B cell (primary cell): ENCODE results near the gene BMPR1A. TPM values are rescaled to one million over a fixed set of nuclear protein-coding genes. Genes with fewer than 3 reads are reported as not detected.
A peak's percentile ranks its signal among the peaks of the same experiment; 100 is the strongest.

Source experiments
- ATAC-seq: fragments of 200-7000 bp; cut with Tn5 transposase; one replicate; pipeline ENCODE4 v1.10.0; 2021; ENCODE audit warnings: low read depth, mild to moderate bottlenecking, moderate number of reproducible peaks, moderate library complexity
- CTCF ChIA-PET: fragments of 350-600 bp; sonication (Branson Sonifier 250); formaldehyde crosslinking; loops from one replicate; lab custom pipeline; 2021; ENCODE audit warnings: antibody characterized with exemption, inconsistent platforms; lab: Charles Lee
- POLR2A ChIA-PET: fragments of 350-600 bp; sonication (Branson Sonifier 250); formaldehyde crosslinking; loops from one replicate; lab custom pipeline; 2021; ENCODE audit warnings: antibody characterized with exemption; lab: Charles Lee
- DNase-seq: peaks from one replicate; pipeline ENCODE4 v3.0.0; 2013
- H2AFZ ChIP-seq: 2 replicates; pipeline ENCODE4 v1.6.1; 2012; ENCODE audit warnings: mild to moderate bottlenecking, low read depth, low read length; ENCODE audit not compliant: insufficient read depth, poor library complexity, severe bottlenecking
- H3K27ac ChIP-seq, 2 donors: 1 replicate in 1 of 2; 2 replicates in 1 of 2; pipeline ENCODE4 v1.5.1; 2012 to 2013; ENCODE audit warnings: low read length in 2 of 2, mild to moderate bottlenecking in 2 of 2, moderate library complexity in 1 of 2
- H3K27me3 ChIP-seq, 4 experiments: fragments of 200-600 bp in 1 of 4; sonication (generic) in 1 of 4; replicated peaks in 1 of 4; 1 replicate in 2 of 4; 2 replicates in 2 of 4; pipeline versions ENCODE4 v1.6.1 to v1.7.0; 2013 to 2016; ENCODE audit warnings: low read length in 3 of 4, mild to moderate bottlenecking in 2 of 4, mixed read lengths in 1 of 4, moderate library complexity in 1 of 4; ENCODE audit not compliant: insufficient read depth in 4 of 4, control insufficient read depth in 3 of 4; ENCODE audit errors: control extremely low read depth in 1 of 4
- H3K36me3 ChIP-seq, 2 experiments: replicated peaks in 1 of 2; 1 replicate in 1 of 2; 2 replicates in 1 of 2; pipeline versions ENCODE4 v1.6.1 to v1.7.1; 2013; ENCODE audit warnings: low read length in 1 of 2; ENCODE audit not compliant: insufficient read depth in 2 of 2, control insufficient read depth in 1 of 2; ENCODE audit errors: control extremely low read depth in 1 of 2, extremely low read depth in 1 of 2
- H3K4me1 ChIP-seq, 2 donors: fragments of 200-600 bp in 1 of 2; sonication (generic) in 1 of 2; 1 replicate in 1 of 2; 2 replicates in 1 of 2; pipeline versions ENCODE4 v1.5.1 to v1.6.1; 2013 to 2017; ENCODE audit warnings: low read length in 2 of 2; ENCODE audit not compliant: control insufficient read depth in 2 of 2, insufficient read depth in 2 of 2
- H3K4me2 ChIP-seq: replicated peaks from 2 replicates; pipeline ENCODE3; 2012; ENCODE audit warnings: mild to moderate bottlenecking, low read depth, low read length; ENCODE audit not compliant: poor library complexity, severe bottlenecking
- H3K4me3 ChIP-seq, 5 experiments: fragments of 200-600 bp in 1 of 5; sonication (generic) in 1 of 5; 1 replicate in 3 of 5; 2 replicates in 2 of 5; pipeline versions ENCODE4 v1.5.1 to v1.7.0; 2011 to 2016; ENCODE audit warnings: low read length in 4 of 5, mild to moderate bottlenecking in 4 of 5, low read depth in 2 of 5, control low read depth in 1 of 5, moderate library complexity in 1 of 5; ENCODE audit not compliant: insufficient read depth in 1 of 5; ENCODE audit errors: control extremely low read depth in 1 of 5, extremely low read depth in 1 of 5
- H3K79me2 ChIP-seq: fragments of 200-600 bp; sonication (generic); one replicate; pipeline ENCODE4 v1.6.0; 2016; ENCODE audit warnings: low read length; ENCODE audit not compliant: control insufficient read depth, insufficient read depth
- H3K9ac ChIP-seq: fragments of 200-600 bp; sonication (generic); 2 replicates; pipeline ENCODE4 v1.6.1; 2017; ENCODE audit warnings: mild to moderate bottlenecking, low read length, moderate library complexity
- H3K9me3 ChIP-seq, 3 donors: one replicate each; pipeline versions ENCODE4 v1.6.1 to v1.7.1; 2013; ENCODE audit warnings: low read length in 2 of 3; ENCODE audit not compliant: control insufficient read depth in 2 of 3, insufficient read depth in 1 of 3; ENCODE audit errors: control extremely low read depth in 1 of 3
- H4K20me1 ChIP-seq: 2 replicates; pipeline ENCODE4 v1.6.0; 2012; ENCODE audit warnings: mild to moderate bottlenecking, low read length; ENCODE audit not compliant: insufficient read depth, control insufficient read depth, poor library complexity, severe bottlenecking
- H3K27ac Mint-ChIP-seq: one replicate; pipeline ENCODE4 v1.8.0; 2021; ENCODE audit warnings: mixed read lengths
- H3K27me3 Mint-ChIP-seq: one replicate; pipeline ENCODE4 v1.8.0; 2021; ENCODE audit warnings: mixed read lengths
- H3K4me1 Mint-ChIP-seq: one replicate; pipeline ENCODE4 v1.8.0; 2021; ENCODE audit warnings: mixed read lengths
- H3K4me3 Mint-ChIP-seq: one replicate; pipeline ENCODE4 v1.8.0; 2021; ENCODE audit warnings: mixed read lengths
- H3K9me3 Mint-ChIP-seq: one replicate; pipeline ENCODE4 v1.8.0; 2022; ENCODE audit warnings: mixed read lengths; ENCODE audit not compliant: insufficient read depth
- CTCF ChIP-seq: fragments of 200-600 bp; IDR thresholded peaks from one replicate; pipeline ENCODE4 v1.8.0; 2022; ENCODE audit warnings: antibody characterized with exemption, mild to moderate bottlenecking
- EZH2 ChIP-seq: IDR thresholded peaks from 2 replicates; pipeline ENCODE4 v1.6.1; 2012; ENCODE audit warnings: borderline replicate concordance, low read depth, mild to moderate bottlenecking, moderate library complexity, low read length; ENCODE audit not compliant: insufficient read depth, poor library complexity, severe bottlenecking
- WGBS: methylation state at CpG from one replicate; pipeline ENCODE4 v1.1.5; 2013; ENCODE audit warnings: missing lambda C conversion rate; ENCODE audit not compliant: insufficient coverage; 5-methylcytosine and 5-hydroxymethylcytosine counted together
- intact Hi-C: fragments of 100-400 bp; cut with micrococcal nuclease; formaldehyde crosslinking; loops from one replicate; pipeline ENCODE4 v1.10.0; 2022
- polyA minus RNA-seq: library from RNA; depleted of rRNA, polyadenylated mRNA; stranded (reverse); fragments of >200 nt; gene quantifications from 2 replicates; pipeline ENCODE4 v1.2.3, GENCODE V29; 2012
- polyA plus RNA-seq: library from polyadenylated mRNA; depleted of rRNA; stranded (reverse); fragments of >200 nt; gene quantifications from 2 replicates; pipeline ENCODE4 v1.2.3, GENCODE V29; 2012
- total RNA-seq, 2 donors: library from RNA; stranded (reverse); fragments of 120-200 nt in 1 of 2; gene quantifications; 1 replicate in 1 of 2; 2 replicates in 1 of 2; pipeline versions ENCODE4 v1.2.3 to v1.2.4, GENCODE V29; 2013 to 2022

Gene BMPR1A
- total RNA-seq, result 15.1 and 15.9 TPM in 2 replicates
- total RNA-seq (2013), result 8.7 TPM
- polyA plus RNA-seq, result 1.5 and 1.9 TPM in 2 replicates
- polyA minus RNA-seq, result 2.4 and 5.1 TPM in 2 replicates

- no peaks in the 10 kb centered on the region for H3K36me3 ChIP-seq
- CTCF ChIA-PET, result interaction anchor here (0.8 to 1.1 kb wide), 3 partner anchors 44 to 63 kb away, joined by 3 to 4 read pairs (median 4); no protein-coding TSS in a partner anchor
- no peaks in the 10 kb centered on the region for H3K9me3 Mint-ChIP-seq
- DNase-seq (no peak), ATAC-seq (peak; percentile 5)
- peaks cover 37 to 39% of the 10 kb centered on the region in 2 donors for H3K4me1 ChIP-seq
- peak within 1 kb of the TSS; percentile 83 for H3K27ac Mint-ChIP-seq
- no peak within 1 kb of the TSS for H3K27ac ChIP-seq
- H3K27me3 Mint-ChIP-seq, result peaks cover 31% of the 10 kb centered on the region
- H3K4me2 ChIP-seq, result peak within 1 kb of the TSS; percentile 95
- POLR2A ChIA-PET, result no interaction called here
- intact Hi-C loops, result loop anchor here (1.0 to 5.0 kb wide), 4 partner anchors 45 to 354 kb away; partner anchors contain the start of gene WAPL
- H3K27me3 ChIP-seq, result peaks cover 3 to 30% (median 24%) of the 10 kb centered on the region in 4 experiments
- no peak for TF ChIP-seq CTCF
- no peak for TF ChIP-seq EZH2
- H3K4me3 ChIP-seq, result peak within 1 kb of the TSS; percentile 28 to 81 (median 71)
- H3K4me3 Mint-ChIP-seq, result peak within 1 kb of the TSS; percentile 94
- H3K9me3 ChIP-seq, result no peaks in the 10 kb centered on the region
- peak within 1 kb of the TSS; percentile 78 for H3K9ac ChIP-seq
- under 1% methylated on average over 66 of the region's 85 CpGs for WGBS
- peaks cover 10% of the 10 kb centered on the region for H3K79me2 ChIP-seq
- peaks cover 44% of the 10 kb centered on the region for H3K4me1 Mint-ChIP-seq
- H4K20me1 ChIP-seq, result no peaks in the 10 kb centered on the region
- peak within 1 kb of the TSS; percentile 93 for H2AFZ ChIP-seq
These were observed at the start of gene BMPR1A for GRCh38 chr10:86756511-86757112. Gene BMPR1A, plus strand, starts transcription at chr10:86756619. Its CDS starts 119,400 bp downstream, at chr10:86876019.

GRCh38 chr10:86706977-86707376 lies 49.4 kb upstream of the BMPR1A start:
- H3K9me3 Mint-ChIP-seq, result no peaks in the 10 kb centered on the region
- H3K27ac ChIP-seq, result no peak overlapping the region
- TF ChIP-seq EZH2, result no peak
- no peak for TF ChIP-seq CTCF
- H2AFZ ChIP-seq, result no peak overlapping the region
- no peaks in the 10 kb centered on the region for H3K36me3 ChIP-seq
- no peaks in the 10 kb centered on the region for H4K20me1 ChIP-seq
- H3K4me3 ChIP-seq, result no peak overlapping the region
- no CpG with 5 or more reads among the region's 1 CpG for WGBS
- no peak overlapping the region for H3K4me2 ChIP-seq
- H3K27me3 Mint-ChIP-seq, result no peaks in the 10 kb centered on the region
- intact Hi-C loops, result no loop called here
- DNase-seq, result no peak
- H3K79me2 ChIP-seq, result no peaks in the 10 kb centered on the region
- POLR2A ChIA-PET, result no interaction called here
- H3K27ac Mint-ChIP-seq, result no peak overlapping the region
- H3K4me1 ChIP-seq, result peaks cover 5 to 8% of the 10 kb centered on the region in 2 donors
- peaks cover 7% of the 10 kb centered on the region for H3K4me1 Mint-ChIP-seq
- H3K27me3 ChIP-seq, result no peaks in the 10 kb centered on the region
- H3K9me3 ChIP-seq, result peaks cover 0 to 9% (median 0%) of the 10 kb centered on the region in 3 donors
- CTCF ChIA-PET, result no interaction called here
- H3K4me3 Mint-ChIP-seq, result no peak overlapping the region
- H3K9ac ChIP-seq, result no peak overlapping the region
- ATAC-seq, result no peak
